Measurements from ENCODE around the gene MEIS3. TPM values are rescaled to one million over a fixed set of nuclear protein-coding genes. Genes with fewer than 3 reads are reported as not detected.
"Not testable (repeated sequence)": the region's sequence is repeated elsewhere in the genome, so short reads cannot be mapped to it uniquely, and the experiment has no call there.

Gene MEIS3
- total RNA-seq, 3 donors from 2014 or later (not counting 1 experiment from before 2014, with no cell fraction given) = not detected

DNA sequence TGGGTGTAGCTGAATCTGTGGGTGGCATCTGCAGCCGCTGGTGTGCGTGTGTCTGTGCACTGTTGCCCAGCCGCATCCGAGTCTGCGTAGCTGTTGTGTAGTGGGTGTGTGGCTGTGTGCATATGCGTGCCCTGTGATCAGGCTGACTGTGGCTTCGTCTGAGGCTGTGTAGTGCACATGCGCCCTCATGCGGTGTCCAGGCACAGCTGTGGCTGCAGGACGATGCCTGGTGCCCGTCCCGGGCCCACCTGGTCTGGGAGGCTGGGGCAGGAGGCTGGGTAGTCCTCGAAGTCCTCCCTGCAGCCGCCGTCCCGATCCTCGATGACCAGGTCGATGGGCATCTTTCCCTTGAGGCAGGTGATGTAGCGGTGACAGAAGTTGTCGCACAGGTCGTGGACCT, 4.9 kb downstream of the MEIS3 start:
- Mint-ChIP-seq H3K4me1 (peaks cover 0 to 27% of the 10 kb centered on the region in 2 donors), H3K4me3 (no peak overlapping the region), H3K27me3 (ENCODE audit: low read depth in 2 of 2) (peaks cover 39 to 49% of the 10 kb centered on the region in 2 donors), H3K27ac (no peak overlapping the region), H3K9me3 (no peaks in the 10 kb centered on the region), H3K36me3 (no peaks in the 10 kb centered on the region)
- peaks cover 28% of the 10 kb centered on the region for H3K27me3 ChIP-seq (ENCODE audit: control insufficient read depth, insufficient read depth, low read length)
- intact Hi-C loops (cut with micrococcal nuclease) = no loop called here
- WGBS (ENCODE audit: insufficient coverage) = 72% methylated on average over 21 of the region's 21 CpGs
- no peak overlapping the region for H3K27ac ChIP-seq (ENCODE audit: low read length)
- no peaks in the 10 kb centered on the region for H3K36me3 ChIP-seq (ENCODE audit: control insufficient read depth, insufficient read depth, low read length)
- peaks cover 8% of the 10 kb centered on the region for H3K4me1 ChIP-seq (ENCODE audit: control insufficient read depth, insufficient read depth, low read length)
- TF ChIP-seq, protein P1, sequence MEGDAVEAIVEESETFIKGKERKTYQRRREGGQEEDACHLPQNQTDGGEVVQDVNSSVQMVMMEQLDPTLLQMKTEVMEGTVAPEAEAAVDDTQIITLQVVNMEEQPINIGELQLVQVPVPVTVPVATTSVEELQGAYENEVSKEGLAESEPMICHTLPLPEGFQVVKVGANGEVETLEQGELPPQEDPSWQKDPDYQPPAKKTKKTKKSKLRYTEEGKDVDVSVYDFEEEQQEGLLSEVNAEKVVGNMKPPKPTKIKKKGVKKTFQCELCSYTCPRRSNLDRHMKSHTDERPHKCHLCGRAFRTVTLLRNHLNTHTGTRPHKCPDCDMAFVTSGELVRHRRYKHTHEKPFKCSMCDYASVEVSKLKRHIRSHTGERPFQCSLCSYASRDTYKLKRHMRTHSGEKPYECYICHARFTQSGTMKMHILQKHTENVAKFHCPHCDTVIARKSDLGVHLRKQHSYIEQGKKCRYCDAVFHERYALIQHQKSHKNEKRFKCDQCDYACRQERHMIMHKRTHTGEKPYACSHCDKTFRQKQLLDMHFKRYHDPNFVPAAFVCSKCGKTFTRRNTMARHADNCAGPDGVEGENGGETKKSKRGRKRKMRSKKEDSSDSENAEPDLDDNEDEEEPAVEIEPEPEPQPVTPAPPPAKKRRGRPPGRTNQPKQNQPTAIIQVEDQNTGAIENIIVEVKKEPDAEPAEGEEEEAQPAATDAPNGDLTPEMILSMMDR (IDR thresholded peaks at IDR 0.05) = no peak
- DNase-seq = no peak
- H3K9me3 ChIP-seq (ENCODE audit: control insufficient read depth, insufficient read depth, low read length) = no peaks in the 10 kb centered on the region
- H3K4me3 ChIP-seq (ENCODE audit: low read length) = no peak overlapping the region
- ATAC-seq = peak in 1 of 3 donors; percentile 35

DNA sequence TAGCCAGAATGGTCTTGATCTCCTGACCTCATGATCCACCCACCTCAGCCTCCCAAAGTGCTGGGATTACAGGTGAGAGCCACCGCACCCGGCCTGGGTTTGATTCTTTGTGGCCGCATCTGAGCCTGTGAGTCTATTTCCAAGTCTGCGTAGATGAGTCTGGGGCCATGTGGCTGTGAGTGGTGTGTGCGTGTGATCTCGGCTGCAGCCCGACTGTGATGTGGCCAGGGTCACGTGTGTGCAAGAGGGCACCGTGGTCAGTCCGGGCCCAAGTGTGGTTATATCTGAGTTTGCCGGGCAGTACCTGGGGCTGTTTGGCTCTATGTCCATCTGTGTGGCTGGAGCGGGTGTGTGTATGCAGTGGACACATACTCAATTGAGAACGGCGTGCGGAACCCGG, 5.4 kb downstream of the MEIS3 start:
- Histone ChIP-seq H3K27me3 (ENCODE audit: control insufficient read depth, insufficient read depth, low read length) (peaks cover 26% of the 10 kb centered on the region), H3K4me3 (ENCODE audit: low read length) (no peak overlapping the region), H3K27ac (ENCODE audit: low read length) (no peak overlapping the region), H3K36me3 (ENCODE audit: control insufficient read depth, insufficient read depth, low read length) (no peaks in the 10 kb centered on the region), H3K9me3 (ENCODE audit: control insufficient read depth, insufficient read depth, low read length) (no peaks in the 10 kb centered on the region), H3K4me1 (ENCODE audit: control insufficient read depth, insufficient read depth, low read length) (peaks cover 7% of the 10 kb centered on the region)
- TF ChIP-seq, protein P1 (IDR thresholded peaks at IDR 0.05) = no peak
- no peak for ATAC-seq
- WGBS (ENCODE audit: insufficient coverage) = 90% methylated on average over 16 of the region's 16 CpGs
- Mint-ChIP-seq H3K4me1 (peaks cover 0 to 27% of the 10 kb centered on the region in 2 donors), H3K27ac (no peak overlapping the region), H3K4me3 (no peak overlapping the region), H3K9me3 (no peaks in the 10 kb centered on the region), H3K27me3 (ENCODE audit: low read depth in 2 of 2) (peaks cover 44 to 54% of the 10 kb centered on the region in 2 donors), H3K36me3 (no peaks in the 10 kb centered on the region)
- intact Hi-C loops (cut with micrococcal nuclease) = no loop called here
- no peak for DNase-seq

DNA sequence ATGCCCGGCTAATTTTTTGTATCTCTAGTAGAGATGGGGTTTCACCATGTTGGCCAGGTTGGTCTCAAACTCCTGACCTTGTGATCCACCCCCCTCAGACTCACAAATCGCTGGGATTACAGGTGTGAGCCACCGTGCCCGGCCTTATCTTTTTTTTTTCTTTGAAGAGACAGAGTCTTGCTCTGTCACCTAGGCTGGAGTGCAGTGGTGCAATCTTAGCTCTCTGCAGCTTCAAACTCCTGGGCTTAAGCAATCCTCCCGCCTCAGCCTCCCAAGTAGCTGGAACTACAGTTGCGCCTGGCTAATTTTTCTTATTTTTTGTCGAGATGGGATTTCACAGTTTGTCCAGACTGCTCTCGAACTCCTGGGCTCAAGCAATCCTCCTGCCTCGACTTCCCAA, 7.6 kb downstream of the MEIS3 start:
- intact Hi-C loops (cut with micrococcal nuclease); H3K4me3 Mint-ChIP-seq; H3K4me1 Mint-ChIP-seq; H3K9me3 Mint-ChIP-seq; H3K36me3 Mint-ChIP-seq; ATAC-seq; H3K9me3 ChIP-seq (ENCODE audit: control insufficient read depth, insufficient read depth, low read length); H3K27ac ChIP-seq (ENCODE audit: low read length); H3K27ac Mint-ChIP-seq; H3K4me1 ChIP-seq (ENCODE audit: control insufficient read depth, insufficient read depth, low read length); H3K36me3 ChIP-seq (ENCODE audit: control insufficient read depth, insufficient read depth, low read length); DNase-seq; H3K4me3 ChIP-seq (ENCODE audit: low read length): not testable (repeated sequence)
- 86% methylated on average over 9 of the region's 9 CpGs for WGBS (ENCODE audit: insufficient coverage)
- H3K27me3 Mint-ChIP-seq (ENCODE audit: low read depth in 2 of 2) = peaks cover 39 to 47% of the 10 kb centered on the region in 2 donors
- H3K27me3 ChIP-seq (ENCODE audit: control insufficient read depth, insufficient read depth, low read length) = peaks cover 17% of the 10 kb centered on the region

DNA sequence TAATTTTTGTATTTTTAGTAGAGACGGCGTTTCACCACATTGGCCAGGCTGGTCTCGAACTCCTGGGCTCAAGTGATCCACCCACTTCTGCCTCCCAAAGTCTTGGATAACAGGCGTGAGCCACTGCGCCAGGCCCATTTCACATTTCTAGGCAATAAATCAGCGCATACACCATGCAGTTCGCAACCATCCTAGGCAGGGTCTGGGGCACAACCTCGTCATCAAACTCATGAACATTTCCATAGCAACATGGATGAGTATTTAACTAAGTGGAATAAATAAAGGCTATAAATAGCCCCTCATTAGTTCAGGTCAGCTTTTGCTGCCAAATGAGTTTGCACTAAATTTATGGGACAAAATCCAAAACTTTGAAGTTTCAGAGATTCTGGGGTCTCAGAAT, 8.2 kb downstream of the MEIS3 start:
- DNase-seq (no peak), ATAC-seq (no peak)
- H3K36me3 ChIP-seq (ENCODE audit: control insufficient read depth, insufficient read depth, low read length) = no peaks in the 10 kb centered on the region
- H3K9me3 ChIP-seq (ENCODE audit: control insufficient read depth, insufficient read depth, low read length) = no peaks in the 10 kb centered on the region
- H3K27me3 ChIP-seq (ENCODE audit: control insufficient read depth, insufficient read depth, low read length) = peaks cover 16% of the 10 kb centered on the region
- no peak overlapping the region for H3K4me3 Mint-ChIP-seq
- TF ChIP-seq, protein P1 (IDR thresholded peaks at IDR 0.05) = no peak
- no peaks in the 10 kb centered on the region for H3K36me3 Mint-ChIP-seq
- H3K27ac ChIP-seq (ENCODE audit: low read length) = no peak overlapping the region
- H3K27me3 Mint-ChIP-seq (ENCODE audit: low read depth in 2 of 2) = peaks cover 39 to 46% of the 10 kb centered on the region in 2 donors
- no peak overlapping the region for H3K27ac Mint-ChIP-seq
- WGBS (ENCODE audit: insufficient coverage) = 90% methylated on average over 7 of the region's 8 CpGs
- H3K9me3 Mint-ChIP-seq = no peaks in the 10 kb centered on the region
- H3K4me3 ChIP-seq (ENCODE audit: low read length) = no peak overlapping the region
- no peaks in the 10 kb centered on the region for H3K4me1 ChIP-seq (ENCODE audit: control insufficient read depth, insufficient read depth, low read length)
- no peaks in the 10 kb centered on the region for H3K4me1 Mint-ChIP-seq
- intact Hi-C loops (cut with micrococcal nuclease) = no loop called here
